HG02884 (cell line): ENCODE data around the gene CCDC69.

Source experiments
- ATAC-seq: cut with Tn5 transposase; IDR thresholded peaks from one replicate; pipeline ENCODE4 v1.9.1; 2021; ENCODE audit warnings: mild to moderate bottlenecking, moderate library complexity; ENCODE audit not compliant: unreplicated experiment

The CCDC69 gene

DNA sequence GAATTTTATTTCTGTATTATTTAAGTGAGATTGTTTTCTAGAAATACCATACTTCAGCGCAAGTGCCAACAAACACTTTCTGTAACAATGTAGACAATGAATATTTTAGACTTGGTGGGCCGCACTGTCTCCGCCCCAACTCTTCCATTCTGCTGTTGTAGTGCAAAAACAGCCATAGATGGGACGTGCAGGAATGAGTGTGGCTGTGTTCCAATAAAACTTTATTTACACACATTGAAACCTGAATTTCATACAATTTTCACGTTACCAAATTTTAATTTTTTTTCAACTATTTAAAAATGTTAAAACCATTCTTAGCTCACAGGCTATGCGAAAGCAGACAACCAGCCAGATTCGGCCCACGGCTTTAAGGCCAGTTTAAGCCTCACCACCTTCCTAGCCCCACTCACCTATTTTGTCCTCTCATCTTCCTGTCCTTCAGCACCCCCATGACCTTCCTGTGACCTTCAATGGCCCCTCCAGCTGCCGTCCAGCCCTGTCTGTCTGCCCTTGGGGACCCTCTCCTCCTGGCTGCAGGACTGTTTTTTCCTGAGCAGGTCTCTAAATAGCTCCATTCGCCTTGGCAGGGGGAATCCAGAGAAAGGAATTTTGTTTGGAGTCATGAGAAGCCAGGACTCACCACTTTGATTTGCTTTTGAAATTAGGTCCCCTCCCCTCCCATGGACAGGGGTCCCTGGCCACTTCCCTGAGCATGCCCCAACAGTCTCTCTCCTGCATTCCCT lies 55.1 kb downstream of the CCDC69 start:
- no peak for ATAC-seq

DNA sequence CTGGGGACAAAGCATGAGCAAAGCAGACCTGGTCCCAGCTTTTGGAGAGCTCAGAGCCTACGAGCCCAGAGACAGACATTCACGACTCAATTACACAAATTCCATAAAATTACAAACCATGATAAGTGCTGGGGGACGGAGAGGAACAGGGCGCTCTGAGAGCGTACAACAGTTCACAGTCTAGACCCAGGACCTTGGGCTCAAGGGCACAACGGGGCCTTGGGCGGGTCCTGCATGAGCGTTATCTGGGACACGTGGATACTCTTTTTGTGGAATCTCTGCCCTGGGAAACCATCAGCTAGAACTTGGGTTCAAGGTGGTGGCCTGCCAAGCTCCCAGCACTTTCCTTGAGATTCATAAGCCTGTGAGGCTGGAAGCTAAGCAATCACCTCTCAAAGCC lies 56.9 kb downstream of the CCDC69 start:
- no peak for ATAC-seq

DNA sequence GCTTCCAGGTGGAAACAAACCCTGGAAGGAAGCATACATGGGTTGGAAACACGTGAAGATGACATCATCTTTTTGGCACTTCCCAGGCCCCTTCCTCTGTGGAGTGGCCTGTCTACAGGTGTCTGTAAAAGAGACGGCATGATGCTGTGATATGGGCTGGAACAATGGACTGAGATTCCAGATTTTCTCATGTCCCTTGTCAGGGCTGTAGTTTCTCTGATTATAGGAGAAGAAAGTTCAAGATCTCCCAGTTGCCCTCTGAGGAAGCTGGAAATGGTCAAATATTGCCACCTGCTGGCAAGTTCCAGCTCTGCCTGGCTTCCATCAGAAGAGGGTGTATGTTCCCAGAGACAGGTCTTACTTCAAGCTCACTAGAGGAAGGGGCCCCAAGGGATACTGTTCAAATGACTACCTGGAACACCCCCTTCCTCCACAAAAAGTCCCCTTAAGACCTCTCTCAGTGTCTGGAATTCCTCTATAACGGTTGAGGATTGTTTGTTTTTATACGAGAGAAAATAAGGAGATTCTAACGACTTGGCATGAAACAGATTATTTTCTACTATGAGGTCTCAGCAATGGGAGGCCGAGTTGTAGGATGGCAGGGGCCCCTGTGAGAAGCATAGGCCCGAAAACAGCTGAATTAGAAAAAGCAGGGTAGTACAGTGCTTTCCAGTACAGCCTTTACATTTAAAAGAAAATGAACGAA lies 59.1 kb downstream of the CCDC69 start:
- ATAC-seq = peak; percentile 90

- no peak for ATAC-seq
These were observed 61.1 kb downstream of the CCDC69 start for GRCh38 chr5:151162776-151163175.

DNA sequence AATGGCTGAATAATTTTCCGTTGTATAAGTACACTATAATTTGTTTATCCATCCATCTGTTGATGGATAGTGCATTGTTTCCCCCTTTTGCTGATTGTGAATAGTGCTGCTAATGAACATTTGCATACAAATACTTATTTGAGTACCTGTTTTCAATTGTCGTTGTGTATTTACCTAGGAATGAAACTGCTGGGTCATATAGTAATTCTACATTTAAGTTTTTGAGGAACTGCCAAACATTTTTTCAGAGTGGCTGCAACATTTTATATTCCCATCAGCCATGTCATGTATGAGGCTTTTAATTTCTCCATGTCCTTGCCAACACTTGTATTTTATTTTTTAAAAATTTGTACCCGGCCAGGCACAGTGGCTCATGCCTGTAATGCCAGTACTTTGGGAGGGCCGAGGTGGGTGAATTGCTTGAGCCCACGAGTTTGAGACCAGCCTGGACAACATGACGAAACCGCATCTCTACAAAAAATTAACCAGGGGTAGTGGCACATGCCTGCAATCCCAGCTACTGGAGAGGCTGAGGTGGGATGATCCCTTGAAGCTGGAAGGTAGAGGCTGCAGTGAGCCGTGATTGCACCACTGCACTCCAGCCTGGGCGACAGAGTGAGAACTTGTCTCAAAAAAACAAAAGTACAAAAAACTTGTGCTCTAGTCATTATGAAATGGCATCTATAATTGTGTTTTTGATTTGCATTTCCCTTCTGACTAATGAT lies 64.1 kb downstream of the CCDC69 start:
- no peak for ATAC-seq

DNA sequence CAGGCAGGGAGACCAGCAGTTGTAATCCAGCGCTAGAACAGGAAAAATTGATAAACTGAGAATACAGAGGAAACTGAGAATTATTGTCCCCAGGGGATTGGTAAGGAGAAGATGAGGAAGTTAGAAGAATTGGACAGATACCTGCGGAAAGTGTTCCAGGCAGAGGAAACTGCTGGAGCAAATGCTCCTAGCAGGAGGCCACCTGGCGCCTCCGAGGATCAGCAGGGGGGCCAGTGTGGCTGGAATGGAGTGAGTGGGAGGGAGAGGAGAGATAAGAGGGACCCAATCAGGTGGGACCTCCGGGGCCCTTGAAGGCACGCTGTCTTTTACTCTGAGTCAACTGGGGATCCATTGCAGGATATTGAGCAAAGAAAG lies 65.6 kb downstream of the CCDC69 start:
- ATAC-seq = no peak

DNA sequence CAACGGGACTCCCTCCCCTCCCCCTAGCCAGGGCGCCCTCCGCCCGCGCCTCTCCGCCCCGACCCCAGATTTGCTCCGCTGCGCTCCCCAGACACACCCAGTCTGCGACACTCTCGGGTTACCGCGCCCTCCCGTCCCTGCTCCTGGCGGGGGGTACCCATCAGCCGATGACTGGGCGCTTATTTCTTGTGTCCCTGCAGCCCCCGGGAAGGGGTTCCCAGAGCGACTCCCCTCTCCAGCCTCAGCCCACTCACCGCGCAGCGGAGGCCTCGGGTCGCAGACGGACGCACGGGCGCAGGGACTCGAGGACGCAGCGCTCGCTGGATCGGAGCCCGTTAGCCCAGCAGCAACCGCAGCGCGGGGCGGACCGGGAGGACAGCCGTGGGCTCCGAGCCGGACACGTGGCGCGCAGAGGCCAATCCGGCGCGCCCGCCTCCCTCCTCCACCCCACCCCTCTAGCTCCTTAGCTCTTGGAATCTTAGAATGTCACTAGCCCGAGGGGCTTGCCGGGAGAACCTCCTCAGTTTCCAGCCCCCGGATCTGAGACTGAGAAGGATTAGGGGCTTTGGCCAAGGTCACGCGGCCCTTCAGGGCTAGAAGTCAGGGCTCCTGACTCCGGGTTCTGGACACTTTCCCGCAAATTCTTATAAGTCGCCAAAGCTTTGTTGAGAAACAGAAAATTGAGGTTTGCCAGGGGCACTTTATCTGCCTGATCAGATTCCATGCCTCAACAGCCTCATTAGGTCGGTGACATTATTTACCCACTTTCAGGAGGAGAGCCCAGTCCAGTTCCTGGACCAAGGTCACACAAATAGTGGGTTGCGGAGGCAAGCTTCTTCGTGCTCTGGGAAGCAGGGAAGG lies 66.2 kb downstream of the CCDC69 start, which contains the start of gene ANXA6:
Gene ANXA6, minus strand, starts transcription at position 354 of the 861 bp plus-strand sequence. CDS start 9,878 bp downstream, outside the sequence.
- peak; percentile 42 for ATAC-seq

DNA sequence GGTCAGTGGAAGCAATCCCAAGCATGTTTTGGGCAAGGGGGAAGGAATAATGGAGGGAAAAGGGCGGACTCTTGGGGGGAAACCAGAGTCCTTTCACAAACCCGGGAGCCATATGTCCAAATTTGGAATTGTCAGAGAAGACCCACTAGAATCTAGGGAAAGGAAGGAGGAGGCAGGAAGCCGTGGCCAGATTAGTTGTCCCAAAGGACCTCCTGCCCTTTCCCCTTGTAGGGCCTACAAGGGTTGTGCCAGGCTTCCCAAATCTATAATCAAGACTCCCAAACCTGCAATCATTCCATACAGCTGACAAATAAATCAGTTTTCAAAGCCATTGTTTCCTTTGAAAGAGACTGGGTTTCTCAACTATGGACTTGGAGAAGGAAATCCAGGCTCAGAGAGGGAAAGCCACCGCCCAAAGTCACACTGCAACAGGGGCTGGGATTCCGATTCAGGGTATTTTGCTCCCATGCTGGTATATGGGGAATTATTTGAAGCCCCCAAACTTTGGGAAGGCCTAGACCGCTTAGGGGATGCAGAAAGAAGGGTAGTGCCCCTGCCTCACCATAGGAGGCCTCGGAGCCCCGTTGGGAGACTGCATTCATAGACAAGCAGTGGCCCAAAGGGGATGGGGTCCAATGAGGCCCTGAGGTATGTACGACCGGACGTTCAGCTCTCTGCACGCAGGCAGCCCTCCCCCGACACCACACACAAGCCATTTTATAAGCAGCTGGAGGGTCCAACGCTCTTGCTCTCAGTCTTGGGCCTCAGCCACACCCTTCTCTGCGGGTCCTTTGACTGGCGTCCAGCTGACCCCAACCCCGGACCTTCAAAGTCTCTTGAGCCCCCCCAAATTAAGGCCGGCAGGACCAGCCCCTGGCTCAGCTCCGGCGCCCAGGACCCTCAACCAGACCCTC lies 67.1 kb downstream of the CCDC69 start:
- ATAC-seq = no peak

GRCh38 chr5:151155775-151156506 lies 68.0 kb downstream of the CCDC69 start:
- ATAC-seq = no peak

GRCh38 chr5:151154931-151155774 lies 68.7 kb downstream of the CCDC69 start:
- no peak for ATAC-seq

DNA sequence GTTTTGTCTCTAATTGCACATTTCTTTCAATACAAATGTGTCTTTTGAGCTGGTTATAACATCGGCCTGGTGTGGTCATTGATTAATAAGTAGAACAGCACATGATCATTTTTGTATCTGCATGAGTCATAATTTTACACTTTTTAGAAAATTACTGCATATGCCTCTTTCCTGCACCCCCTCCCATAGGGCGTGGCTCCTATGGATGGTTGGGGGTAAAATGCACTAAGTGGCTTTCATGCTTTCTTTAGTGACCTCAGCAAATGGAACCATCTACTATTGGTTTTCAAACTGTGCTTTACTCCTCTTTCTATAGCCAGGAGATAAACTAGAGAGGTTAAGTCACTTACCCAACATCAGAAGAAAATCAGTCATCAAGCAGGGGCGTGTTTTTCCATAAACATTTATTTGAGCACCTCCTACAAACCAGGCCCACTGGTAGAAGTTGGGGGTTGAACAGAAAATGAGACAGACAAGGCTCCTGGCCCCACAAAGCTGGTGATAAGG lies 70.1 kb downstream of the CCDC69 start:
- ATAC-seq = no peak

DNA sequence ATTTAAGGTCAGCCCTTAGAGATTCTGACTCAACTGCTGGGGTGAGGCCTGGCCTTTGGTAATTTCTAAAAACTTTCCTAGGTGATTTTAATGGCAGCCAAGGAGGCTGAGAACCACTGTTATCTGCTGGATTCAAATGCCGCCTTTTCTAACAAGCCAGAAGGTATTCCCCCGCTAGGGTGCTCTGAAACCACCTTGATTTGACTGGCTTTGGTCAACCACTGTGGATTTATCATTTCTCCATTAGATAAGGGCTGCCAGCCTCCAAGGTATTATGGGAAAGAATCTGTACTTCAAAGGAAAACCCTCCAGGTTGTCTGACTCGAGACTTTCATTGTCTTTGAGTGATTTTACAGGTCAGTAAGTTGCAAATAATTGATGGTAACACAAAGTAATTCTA lies 70.6 kb downstream of the CCDC69 start:
- ATAC-seq = no peak

DNA sequence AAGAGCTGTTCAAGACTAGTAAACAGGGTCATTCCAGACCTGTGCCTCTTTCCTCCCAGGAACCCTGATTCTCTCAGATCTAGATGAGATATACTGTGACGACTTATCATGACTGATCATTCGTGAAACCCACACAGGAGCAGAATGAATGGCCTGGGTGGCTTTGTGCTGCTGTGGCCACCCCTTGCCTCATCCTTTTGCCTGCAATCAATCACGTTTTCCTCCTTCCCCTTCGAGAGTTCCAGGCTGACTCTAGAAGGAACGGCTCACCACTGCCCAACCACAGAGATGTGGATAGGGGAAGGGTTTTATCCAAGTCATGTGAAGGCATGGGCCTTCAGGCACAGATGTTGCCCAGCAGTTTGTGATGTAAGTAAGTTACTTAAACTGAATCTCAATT lies 72.1 kb downstream of the CCDC69 start:
- peak; percentile 49 for ATAC-seq

GRCh38 chr5:151151263-151151660 lies 72.6 kb downstream of the CCDC69 start:
- ATAC-seq = no peak

DNA sequence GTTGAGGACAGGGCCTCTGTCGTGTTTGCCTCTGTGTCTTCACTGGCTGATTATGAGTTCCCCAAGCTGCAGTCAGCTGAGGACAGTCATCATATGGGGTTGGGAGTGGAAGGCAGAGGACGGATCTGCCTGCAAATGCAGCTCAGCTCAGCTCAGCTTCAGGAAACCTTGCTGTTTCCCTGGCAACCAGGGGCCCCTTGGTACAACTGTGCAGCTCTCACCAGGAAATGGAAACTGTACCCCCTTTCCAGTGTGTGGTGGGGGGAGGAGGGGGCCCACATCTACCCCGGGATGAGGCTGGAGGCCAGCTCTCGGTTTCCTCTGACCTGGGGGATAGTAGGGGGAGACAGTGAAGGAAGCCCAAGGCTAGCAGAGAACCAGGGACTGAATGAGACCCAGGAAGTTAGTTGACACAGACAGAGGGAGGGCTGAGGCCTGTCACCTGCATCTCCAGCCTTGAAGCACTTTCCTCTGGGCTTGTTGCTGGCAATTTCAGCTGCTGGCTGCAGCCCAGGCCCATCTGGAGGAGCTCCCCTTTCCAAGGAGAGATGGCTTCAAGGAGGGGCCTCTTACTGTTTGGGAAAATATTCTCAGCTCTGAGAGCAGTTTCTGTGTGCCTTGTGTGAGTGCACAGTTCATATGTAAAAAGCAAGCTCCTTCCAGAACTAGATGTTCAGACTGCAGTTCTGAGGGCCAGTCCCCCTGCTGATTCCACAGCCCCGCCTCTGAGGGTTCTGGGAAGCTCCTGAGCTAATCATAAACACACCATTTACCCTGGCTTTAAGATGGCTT lies 73.2 kb downstream of the CCDC69 start:
- peak; percentile 36 for ATAC-seq

GRCh38 chr5:151148583-151148982 lies 75.3 kb downstream of the CCDC69 start:
- ATAC-seq = no peak

DNA sequence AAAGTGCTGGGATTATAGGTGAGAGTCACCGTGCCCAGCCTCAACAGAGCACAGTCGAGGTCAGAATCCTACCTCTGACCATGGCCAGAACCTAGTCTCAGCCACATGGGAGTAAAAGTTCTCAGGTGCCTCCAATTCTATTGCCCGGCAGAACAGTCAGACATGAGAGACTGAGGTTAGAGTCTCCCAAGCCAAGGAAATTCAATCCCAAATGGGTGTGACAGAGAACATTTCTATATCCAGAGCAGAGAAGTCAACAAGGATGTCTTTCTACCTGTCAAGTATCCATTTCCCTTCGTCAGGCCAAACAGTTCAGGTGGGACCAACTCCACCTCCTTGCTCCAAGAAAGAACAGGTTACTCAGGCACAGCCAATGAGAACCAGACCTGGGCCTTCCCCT lies 76.9 kb downstream of the CCDC69 start:
- ATAC-seq = no peak
